Stimulated activated CD4-positive, alpha-beta T cell treated with anti-CD3 and anti-CD28 coated beads, Interleukin-12 subunit alpha, Interleukin-12 subunit beta, amount 100 ng/mL, for 48 hours (primary cell): ENCODE measurements around the gene EPS8L2.
"Not testable (repeated sequence)": the region's sequence is repeated elsewhere in the genome, so short reads cannot be mapped to it uniquely, and the experiment has no call there.

ENCODE experiments used
- DNase-seq, 3 donors: peaks; one replicate each; pipeline ENCODE4 v3.0.0-alpha.2; 2020; ENCODE audit warnings: low read depth in 2 of 3, low spot score in 1 of 3

The EPS8L2 gene

GRCh38 chr11:689625-690024, 16.4 kb upstream of the EPS8L2 start:
- no peak for DNase-seq

- not testable (repeated sequence) for DNase-seq
Observed at GRCh38 chr11:690244-690643, 15.8 kb upstream of the EPS8L2 start.

GRCh38 chr11:690738-691633, 15.0 kb upstream of the EPS8L2 start:
- no peak for DNase-seq

GRCh38 chr11:691710-692590, 14.1 kb upstream of the EPS8L2 start:
- DNase-seq, result no peak

GRCh38 chr11:692824-693414, 13.1 kb upstream of the EPS8L2 start:
- no peak for DNase-seq

GRCh38 chr11:693415-693831, 12.6 kb upstream of the EPS8L2 start:
- no peak for DNase-seq

- DNase-seq, result no peak
Observed at GRCh38 chr11:693887-694562, 12.0 kb upstream of the EPS8L2 start.

- DNase-seq, result peak; percentile 98 to 99 (median 99)
Observed at GRCh38 chr11:694563-695287, 11.3 kb upstream of the EPS8L2 start, which contains the start of gene DEAF1. TSS of gene DEAF1 (minus strand) at chr11:695222. CDS start at chr11:695047, 175 bp downstream.

GRCh38 chr11:695288-695537, 10.8 kb upstream of the EPS8L2 start:
- no peak for DNase-seq

GRCh38 chr11:695538-696248, 10.3 kb upstream of the EPS8L2 start, which contains the start of gene TMEM80:
TSS of gene TMEM80 (plus strand) at chr11:695816. CDS start at chr11:695828, 12 bp downstream.
- DNase-seq, result peak; percentile 96 to 99 (median 98)

- no peak for DNase-seq
Observed at GRCh38 chr11:696955-697491, 9.0 kb upstream of the EPS8L2 start.

GRCh38 chr11:697811-698311, 8.2 kb upstream of the EPS8L2 start:
- no peak for DNase-seq

GRCh38 chr11:698493-699115, 7.4 kb upstream of the EPS8L2 start:
- DNase-seq, result no peak

- no peak for DNase-seq
Observed at GRCh38 chr11:699116-699508, 6.9 kb upstream of the EPS8L2 start.

GRCh38 chr11:699753-700152, 6.3 kb upstream of the EPS8L2 start:
- DNase-seq, result no peak

- DNase-seq, result no peak
Observed at GRCh38 chr11:701741-702461, 4.1 kb upstream of the EPS8L2 start.

GRCh38 chr11:702462-703461, 3.3 kb upstream of the EPS8L2 start:
- no peak for DNase-seq
